Activated T-helper 2 cell treated with anti-CD3 and anti-CD28 coated beads, Interferon-gamma antibody, Interleukin-2, Interleukin-4, amounts not matched to agents 10 μg/mL and 5 μg/mL and 100 μg/mL, durations not matched to agents 14 hours and 24 hours and 36 hours (primary cell): ENCODE data around the gene ETV6. TPM values are rescaled to one million over a fixed set of nuclear protein-coding genes. Genes with fewer than 3 reads are reported as not detected.

ENCODE experiments used
- DNase-seq: peaks from one replicate; pipeline ENCODE4 v3.0.0; 2021; ENCODE audit warnings: low spot score
- H3K27ac Mint-ChIP-seq: one replicate; pipeline ENCODE4 v1.8.0; 2021; ENCODE audit warnings: mixed read lengths
- H3K27me3 Mint-ChIP-seq: one replicate; pipeline ENCODE4 v1.8.0; 2021; ENCODE audit warnings: low read depth, mixed read lengths
- H3K36me3 Mint-ChIP-seq: one replicate; pipeline ENCODE4 v1.8.0; 2021; ENCODE audit warnings: low read depth, mixed read lengths
- H3K4me1 Mint-ChIP-seq: one replicate; pipeline ENCODE4 v1.8.0; 2021; ENCODE audit warnings: low read depth, mixed read lengths
- H3K4me3 Mint-ChIP-seq: one replicate; pipeline ENCODE4 v1.8.0; 2021; ENCODE audit warnings: low read depth, mild to moderate bottlenecking, moderate library complexity, mixed read lengths
- H3K9me3 Mint-ChIP-seq: one replicate; pipeline ENCODE4 v1.8.0; 2021; ENCODE audit warnings: mixed read lengths
- intact Hi-C: fragments of 100-400 bp; cut with micrococcal nuclease; formaldehyde crosslinking; loops from one replicate; pipeline ENCODE4 v1.15.1; 2023
- total RNA-seq: library from RNA; stranded (reverse); gene quantifications from 2 replicates; pipeline ENCODE4 v1.2.3, GENCODE V29; 2022

The ETV6 gene
- total RNA-seq, 1 donor from 2014 or later = 69.4 TPM

- intact Hi-C loops = loop anchor here (1.0 to 5.0 kb wide), 2 partner anchors 71 to 267 kb away; no protein-coding TSS in a partner anchor
- Mint-ChIP-seq H3K27me3 (no peaks in the 10 kb centered on the region), H3K36me3 (peaks cover 65% of the 10 kb centered on the region), H3K27ac (peak overlapping the region; percentile 87), H3K4me1 (peaks cover 73% of the 10 kb centered on the region), H3K9me3 (no peaks in the 10 kb centered on the region), H3K4me3 (peak overlapping the region; percentile 63)
- no peak for DNase-seq
Measured at GRCh38 chr12:11765421-11765816, 115.9 kb downstream of the ETV6 start.

- Mint-ChIP-seq H3K27ac (peak overlapping the region; percentile 87), H3K4me1 (peaks cover 77% of the 10 kb centered on the region), H3K36me3 (peaks cover 68% of the 10 kb centered on the region), H3K4me3 (peak overlapping the region; percentile 63), H3K9me3 (no peaks in the 10 kb centered on the region), H3K27me3 (no peaks in the 10 kb centered on the region)
- intact Hi-C loops = loop anchor here (1.0 to 5.0 kb wide), 5 partner anchors 35 to 266 kb away; no protein-coding TSS in a partner anchor
- no peak for DNase-seq
Measured at GRCh38 chr12:11765817-11766794, 116.6 kb downstream of the ETV6 start.

GRCh38 chr12:11767029-11767724 is 117.7 kb downstream of the ETV6 start:
- Mint-ChIP-seq H3K4me1 (peaks cover 84% of the 10 kb centered on the region), H3K9me3 (no peaks in the 10 kb centered on the region), H3K36me3 (peaks cover 72% of the 10 kb centered on the region), H3K4me3 (peak overlapping the region; percentile 63), H3K27me3 (no peaks in the 10 kb centered on the region), H3K27ac (peak overlapping the region; percentile 87)
- DNase-seq = no peak
- intact Hi-C loops = loop anchor here (2.0 to 5.0 kb wide), 3 partner anchors 36 to 265 kb away; no protein-coding TSS in a partner anchor

- Mint-ChIP-seq H3K36me3 (peaks cover 77% of the 10 kb centered on the region), H3K9me3 (no peaks in the 10 kb centered on the region), H3K27ac (no peak overlapping the region), H3K4me3 (no peak overlapping the region), H3K27me3 (no peaks in the 10 kb centered on the region), H3K4me1 (peaks cover 88% of the 10 kb centered on the region)
- no peak for DNase-seq
- intact Hi-C loops = loop anchor here (2.0 to 5.0 kb wide), 3 partner anchors 37 to 265 kb away; no protein-coding TSS in a partner anchor
Measured at GRCh38 chr12:11767798-11768197, 118.3 kb downstream of the ETV6 start.

- no peaks in the 10 kb centered on the region for H3K9me3 Mint-ChIP-seq
- H3K4me3 Mint-ChIP-seq = no peak overlapping the region
- H3K36me3 Mint-ChIP-seq = peaks cover 71% of the 10 kb centered on the region
- peaks cover 85% of the 10 kb centered on the region for H3K4me1 Mint-ChIP-seq
- H3K27me3 Mint-ChIP-seq = no peaks in the 10 kb centered on the region
- intact Hi-C loops = loop anchor here (5.0 kb wide), 1 partner anchor 264 kb away; no protein-coding TSS in a partner anchor
- H3K27ac Mint-ChIP-seq = no peak overlapping the region
- no peak for DNase-seq
Measured at GRCh38 chr12:11768233-11768965, 118.9 kb downstream of the ETV6 start.

GRCh38 chr12:11769723-11770514 is 120.4 kb downstream of the ETV6 start:
- Mint-ChIP-seq H3K27ac (peak overlapping the region; percentile 29), H3K27me3 (no peaks in the 10 kb centered on the region), H3K36me3 (peaks cover 70% of the 10 kb centered on the region), H3K4me1 (peaks cover 88% of the 10 kb centered on the region), H3K4me3 (no peak overlapping the region), H3K9me3 (no peaks in the 10 kb centered on the region)
- intact Hi-C loops = loop anchor here (5.0 kb wide), 2 partner anchors 42 to 262 kb away; no protein-coding TSS in a partner anchor
- no peak for DNase-seq

GRCh38 chr12:11771356-11771755 is 121.9 kb downstream of the ETV6 start:
- H3K27ac Mint-ChIP-seq = peak overlapping the region; percentile 91
- no peaks in the 10 kb centered on the region for H3K27me3 Mint-ChIP-seq
- H3K4me1 Mint-ChIP-seq = peaks cover 75% of the 10 kb centered on the region
- DNase-seq = no peak
- H3K9me3 Mint-ChIP-seq = no peaks in the 10 kb centered on the region
- H3K4me3 Mint-ChIP-seq = no peak overlapping the region
- intact Hi-C loops = loop anchor here (1.0 to 5.0 kb wide), 2 partner anchors 8 to 41 kb away; no protein-coding TSS in a partner anchor
- H3K36me3 Mint-ChIP-seq = peaks cover 73% of the 10 kb centered on the region

- DNase-seq = no peak
- H3K4me3 Mint-ChIP-seq = no peak overlapping the region
Measured at GRCh38 chr12:11771895-11772502, 122.5 kb downstream of the ETV6 start.

GRCh38 chr12:11773889-11774677 is 124.6 kb downstream of the ETV6 start:
- Mint-ChIP-seq H3K9me3 (no peaks in the 10 kb centered on the region), H3K27me3 (no peaks in the 10 kb centered on the region), H3K4me1 (peaks cover 69% of the 10 kb centered on the region), H3K36me3 (peaks cover 63% of the 10 kb centered on the region), H3K4me3 (no peak overlapping the region), H3K27ac (peak overlapping the region; percentile 7)
- intact Hi-C loops = loop anchor here (2.0 to 5.0 kb wide), 2 partner anchors 38 to 237 kb away; no protein-coding TSS in a partner anchor
- DNase-seq = no peak

More at GRCh38 chr12:11771895-11772502, 122.5 kb downstream of the ETV6 start:
- H3K4me1 Mint-ChIP-seq = peaks cover 69% of the 10 kb centered on the region
- intact Hi-C loops = loop anchor here (1.0 to 5.0 kb wide), 7 partner anchors 9 to 239 kb away; no protein-coding TSS in a partner anchor
- peak overlapping the region; percentile 91 for H3K27ac Mint-ChIP-seq
- H3K9me3 Mint-ChIP-seq = no peaks in the 10 kb centered on the region
- H3K27me3 Mint-ChIP-seq = no peaks in the 10 kb centered on the region
- H3K36me3 Mint-ChIP-seq = peaks cover 71% of the 10 kb centered on the region

GRCh38 chr12:11774821-11775220 is 125.3 kb downstream of the ETV6 start:
- Mint-ChIP-seq H3K4me1 (peaks cover 67% of the 10 kb centered on the region), H3K4me3 (no peak overlapping the region), H3K9me3 (no peaks in the 10 kb centered on the region), H3K27ac (no peak overlapping the region), H3K27me3 (no peaks in the 10 kb centered on the region), H3K36me3 (peaks cover 55% of the 10 kb centered on the region)
- no peak for DNase-seq
- intact Hi-C loops = loop anchor here (5.0 kb wide), 1 partner anchor 37 kb away; no protein-coding TSS in a partner anchor
